ENCODE results near the gene C14orf93. TPM values are rescaled to one million over a fixed set of nuclear protein-coding genes. Genes with fewer than 3 reads are reported as not detected.

The C14orf93 gene
- polyA plus RNA-seq, 3 donors = 2.5 to 17.6 (median 3.7) TPM

DNA sequence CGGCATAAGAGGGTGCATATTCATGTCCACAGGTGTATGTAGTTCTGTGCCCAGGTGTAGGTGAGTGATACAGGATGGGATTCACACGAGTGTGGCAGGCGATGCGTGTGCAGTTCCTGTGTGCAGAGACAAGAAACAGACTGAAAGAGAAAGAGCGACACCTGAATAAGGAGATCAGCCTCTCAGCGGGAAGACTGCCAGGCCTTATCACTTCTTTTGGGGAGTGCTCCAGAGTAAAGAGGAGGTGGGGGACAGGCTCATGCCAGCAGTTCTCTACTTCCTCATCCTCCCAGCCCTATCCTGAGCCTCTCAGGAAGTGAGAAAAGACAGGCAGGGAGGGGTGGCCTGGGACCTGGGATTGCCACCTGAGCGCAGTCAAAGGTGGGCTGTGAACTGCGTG is 34.9 kb upstream of the C14orf93 start:
- Histone ChIP-seq H3K27ac (ENCODE audit: low read depth in 1 of 2, low read length in 2 of 2) (no peak overlapping the region), H3K9me3 (replicated peaks in 1 of 2; ENCODE audit: control insufficient read depth in 1 of 2, insufficient read depth in 1 of 2, low read length in 2 of 2) (no peaks in the 10 kb centered on the region), H3K27me3 (ENCODE audit: control insufficient read depth in 2 of 2, insufficient read depth in 2 of 2, low read length in 2 of 2) (no peaks in the 10 kb centered on the region), H2AFZ (ENCODE audit: insufficient read depth, low read depth, low read length, poor library complexity, severe bottlenecking) (no peak overlapping the region), H3K9ac (ENCODE audit: insufficient read depth, low read length, poor library complexity, severe bottlenecking) (no peak overlapping the region), H3K4me2 (replicated peaks; ENCODE audit: extremely low read depth, low read length, poor library complexity, severe bottlenecking) (no peak overlapping the region), H4K20me1 (ENCODE audit: insufficient read depth, low read length) (no peaks in the 10 kb centered on the region), H3K4me1 (ENCODE audit: control insufficient read depth in 1 of 2, insufficient read depth in 2 of 2, low read length in 2 of 2) (no peaks in the 10 kb centered on the region), H3K4me3 (replicated peaks in 1 of 3; ENCODE audit: low read depth in 2 of 3, low read length in 3 of 3) (no peak overlapping the region), H3K79me2 (ENCODE audit: insufficient read depth, low read length) (no peaks in the 10 kb centered on the region), H3K36me3 (replicated peaks in 1 of 2; ENCODE audit: control insufficient read depth in 1 of 2, insufficient read depth in 2 of 2, low read length in 2 of 2) (no peaks in the 10 kb centered on the region)
- WGBS (ENCODE audit: insufficient coverage) = 86% methylated on average over 6 of the region's 8 CpGs
- TF ChIP-seq, protein P1, sequence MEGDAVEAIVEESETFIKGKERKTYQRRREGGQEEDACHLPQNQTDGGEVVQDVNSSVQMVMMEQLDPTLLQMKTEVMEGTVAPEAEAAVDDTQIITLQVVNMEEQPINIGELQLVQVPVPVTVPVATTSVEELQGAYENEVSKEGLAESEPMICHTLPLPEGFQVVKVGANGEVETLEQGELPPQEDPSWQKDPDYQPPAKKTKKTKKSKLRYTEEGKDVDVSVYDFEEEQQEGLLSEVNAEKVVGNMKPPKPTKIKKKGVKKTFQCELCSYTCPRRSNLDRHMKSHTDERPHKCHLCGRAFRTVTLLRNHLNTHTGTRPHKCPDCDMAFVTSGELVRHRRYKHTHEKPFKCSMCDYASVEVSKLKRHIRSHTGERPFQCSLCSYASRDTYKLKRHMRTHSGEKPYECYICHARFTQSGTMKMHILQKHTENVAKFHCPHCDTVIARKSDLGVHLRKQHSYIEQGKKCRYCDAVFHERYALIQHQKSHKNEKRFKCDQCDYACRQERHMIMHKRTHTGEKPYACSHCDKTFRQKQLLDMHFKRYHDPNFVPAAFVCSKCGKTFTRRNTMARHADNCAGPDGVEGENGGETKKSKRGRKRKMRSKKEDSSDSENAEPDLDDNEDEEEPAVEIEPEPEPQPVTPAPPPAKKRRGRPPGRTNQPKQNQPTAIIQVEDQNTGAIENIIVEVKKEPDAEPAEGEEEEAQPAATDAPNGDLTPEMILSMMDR (IDR thresholded peaks at IDR 0.05) = no peak
- H3K9me3 Mint-ChIP-seq = peaks cover 0 to 4% (median 0%) of the 10 kb centered on the region in 7 donors
- peak overlapping the region in 1 of 7 donors; percentile 52 for H3K27ac Mint-ChIP-seq
- H3K4me3 Mint-ChIP-seq = peak overlapping the region in 1 of 2 donors; percentile 23
- H3K4me1 Mint-ChIP-seq = peaks cover 8% of the 10 kb centered on the region
- intact Hi-C loops (cut with micrococcal nuclease) = no loop called here
- DNase-seq = no peak
- peaks cover 9 to 15% (median 10%) of the 10 kb centered on the region in 3 donors for H3K27me3 Mint-ChIP-seq (ENCODE audit: low read depth in 3 of 3)
- no peaks in the 10 kb centered on the region for H3K36me3 Mint-ChIP-seq

DNA sequence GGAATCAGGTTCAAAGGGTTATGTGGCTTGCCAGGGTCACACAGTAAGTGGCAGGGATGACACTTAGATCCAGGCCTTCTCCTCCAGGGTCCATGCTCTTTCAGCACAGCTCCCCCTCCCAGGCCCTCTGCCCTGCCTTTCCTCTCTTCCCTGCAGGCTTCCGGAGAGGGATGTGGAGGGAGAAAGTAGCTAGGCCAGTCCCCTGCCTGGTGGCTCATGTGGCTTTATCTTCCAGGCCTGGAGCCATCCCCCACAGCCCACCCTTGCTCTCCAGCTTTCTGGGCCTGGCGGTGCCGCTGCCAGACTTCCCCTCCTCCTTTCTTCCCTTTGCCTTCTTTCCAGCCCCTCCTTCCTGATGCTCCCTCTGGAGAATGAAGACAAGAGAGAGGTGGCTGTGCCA is 33.8 kb upstream of the C14orf93 start:
- no peaks in the 10 kb centered on the region for H4K20me1 ChIP-seq (ENCODE audit: insufficient read depth, low read length)
- no peaks in the 10 kb centered on the region for H3K36me3 ChIP-seq (replicated peaks in 1 of 2; ENCODE audit: control insufficient read depth in 1 of 2, insufficient read depth in 2 of 2, low read length in 2 of 2)
- Mint-ChIP-seq H3K4me3 (peak overlapping the region in 1 of 2 donors; percentile 25), H3K36me3 (no peaks in the 10 kb centered on the region), H3K4me1 (peaks cover 8% of the 10 kb centered on the region), H3K27me3 (ENCODE audit: low read depth in 3 of 3) (peaks cover 10 to 15% (median 14%) of the 10 kb centered on the region in 3 donors), H3K27ac (peak overlapping the region in 1 of 7 donors; percentile 24), H3K9me3 (peaks cover 0 to 4% (median 0%) of the 10 kb centered on the region in 7 donors)
- no peak overlapping the region for H3K4me3 ChIP-seq (replicated peaks in 1 of 3; ENCODE audit: low read depth in 2 of 3, low read length in 3 of 3)
- no peak for DNase-seq
- H3K9me3 ChIP-seq (replicated peaks in 1 of 2; ENCODE audit: control insufficient read depth in 1 of 2, insufficient read depth in 1 of 2, low read length in 2 of 2) = no peaks in the 10 kb centered on the region
- no CpG with 5 or more reads among the region's 3 CpGs for WGBS (ENCODE audit: insufficient coverage)
- H3K79me2 ChIP-seq (ENCODE audit: insufficient read depth, low read length) = no peaks in the 10 kb centered on the region
- intact Hi-C loops (cut with micrococcal nuclease) = no loop called here
- H2AFZ ChIP-seq (ENCODE audit: insufficient read depth, low read depth, low read length, poor library complexity, severe bottlenecking) = no peak overlapping the region
- H3K27ac ChIP-seq (ENCODE audit: low read depth in 1 of 2, low read length in 2 of 2) = no peak overlapping the region
- no peaks in the 10 kb centered on the region for H3K27me3 ChIP-seq (ENCODE audit: control insufficient read depth in 2 of 2, insufficient read depth in 2 of 2, low read length in 2 of 2)
- H3K9ac ChIP-seq (ENCODE audit: insufficient read depth, low read length, poor library complexity, severe bottlenecking) = no peak overlapping the region
- no peak overlapping the region for H3K4me2 ChIP-seq (replicated peaks; ENCODE audit: extremely low read depth, low read length, poor library complexity, severe bottlenecking)
- TF ChIP-seq, protein P1 (IDR thresholded peaks at IDR 0.05) = no peak
- H3K4me1 ChIP-seq (ENCODE audit: control insufficient read depth in 1 of 2, insufficient read depth in 2 of 2, low read length in 2 of 2) = no peaks in the 10 kb centered on the region
